ENCODE data around the gene LMNB1.

Gene LMNB1

GRCh38 chr5:126777257-126777974 is 480 bp downstream of the LMNB1 start:
- no peaks in the 10 kb centered on the region for H3K36me3 ChIP-seq (ENCODE audit: insufficient read depth)
- peak overlapping the region; percentile 99 for H3K27ac ChIP-seq
- H3K4me3 ChIP-seq (IDR thresholded peaks at IDR 0.05; ENCODE audit: insufficient read depth, low read depth, low read length): no peak overlapping the region
- peaks cover 32% of the 10 kb centered on the region for H4K20me1 ChIP-seq (ENCODE audit: insufficient read depth)
- H3K4me1 ChIP-seq (ENCODE audit: low read depth, poor library complexity, severe bottlenecking): peaks cover 34% of the 10 kb centered on the region
- no peaks in the 10 kb centered on the region for H3K27me3 ChIP-seq (ENCODE audit: insufficient read depth, low read depth)
- TF ChIP-seq CTCF (conservative IDR thresholded peaks at IDR 0.05; ENCODE audit: low read depth, low read length): no peak
- peak overlapping the region; percentile 15; the same call in 1 of the 2 replicates for H2AFZ ChIP-seq (ENCODE audit: low read depth)
- peaks cover 52% of the 10 kb centered on the region for H3K79me2 ChIP-seq (ENCODE audit: insufficient read depth, low read depth)
- H3K4me2 ChIP-seq: peak overlapping the region; percentile 55
- peak overlapping the region; percentile 99 for H3K9ac ChIP-seq

- Histone ChIP-seq H3K4me2 (peak overlapping the region; percentile 68), H3K9ac (peak overlapping the region; percentile 99), H3K4me1 (ENCODE audit: low read depth, poor library complexity, severe bottlenecking) (peaks cover 38% of the 10 kb centered on the region), H3K36me3 (ENCODE audit: insufficient read depth) (no peaks in the 10 kb centered on the region), H3K27ac (peak overlapping the region; percentile 99), H2AFZ (ENCODE audit: low read depth) (peak overlapping the region; percentile 15; the same call in 1 of the 2 replicates), H3K4me3 (IDR thresholded peaks at IDR 0.05; ENCODE audit: insufficient read depth, low read depth, low read length) (no peak overlapping the region), H3K27me3 (ENCODE audit: insufficient read depth, low read depth) (no peaks in the 10 kb centered on the region), H3K79me2 (ENCODE audit: insufficient read depth, low read depth) (peaks cover 60% of the 10 kb centered on the region), H4K20me1 (ENCODE audit: insufficient read depth) (peaks cover 39% of the 10 kb centered on the region)
- no peak for TF ChIP-seq CTCF (conservative IDR thresholded peaks at IDR 0.05; ENCODE audit: low read depth, low read length)
Observed at GRCh38 chr5:126777975-126778674, 1.2 kb downstream of the LMNB1 start.

- peak overlapping the region; percentile 99 for H3K27ac ChIP-seq
Observed at GRCh38 chr5:126778675-126779403, 1.9 kb downstream of the LMNB1 start.

More at GRCh38 chr5:126778675-126779403, 1.9 kb downstream of the LMNB1 start:
- H3K4me1 ChIP-seq (ENCODE audit: low read depth, poor library complexity, severe bottlenecking): peaks cover 43% of the 10 kb centered on the region
- H4K20me1 ChIP-seq (ENCODE audit: insufficient read depth): peaks cover 44% of the 10 kb centered on the region
- H3K4me2 ChIP-seq: peak overlapping the region; percentile 68
- H3K9ac ChIP-seq: peak overlapping the region; percentile 99
- no peaks in the 10 kb centered on the region for H3K27me3 ChIP-seq (ENCODE audit: insufficient read depth, low read depth)
- TF ChIP-seq CTCF (conservative IDR thresholded peaks at IDR 0.05; ENCODE audit: low read depth, low read length): no peak
- no peak overlapping the region for H3K4me3 ChIP-seq (IDR thresholded peaks at IDR 0.05; ENCODE audit: insufficient read depth, low read depth, low read length)
- H3K79me2 ChIP-seq (ENCODE audit: insufficient read depth, low read depth): peaks cover 67% of the 10 kb centered on the region
- no peak overlapping the region for H2AFZ ChIP-seq (ENCODE audit: low read depth)
- no peaks in the 10 kb centered on the region for H3K36me3 ChIP-seq (ENCODE audit: insufficient read depth)
